Activated T-helper 2 cell treated with anti-CD3 and anti-CD28 coated beads, Interferon-gamma antibody, Interleukin-2, Interleukin-4, amounts not matched to agents 10 μg/mL and 5 μg/mL and 100 μg/mL, durations not matched to agents 14 hours and 24 hours and 36 hours (primary cell): Measurements from ENCODE around the gene CDK14. TPM values are rescaled to one million over a fixed set of nuclear protein-coding genes. Genes with fewer than 3 reads are reported as not detected.
"Not testable (repeated sequence)": the region's sequence is repeated elsewhere in the genome, so short reads cannot be mapped to it uniquely, and the experiment has no call there.

ENCODE experiments used
- DNase-seq: peaks from one replicate; pipeline ENCODE4 v3.0.0; 2021; ENCODE audit warnings: low spot score
- H3K27ac Mint-ChIP-seq: one replicate; pipeline ENCODE4 v1.8.0; 2021; ENCODE audit warnings: mixed read lengths
- H3K27me3 Mint-ChIP-seq: one replicate; pipeline ENCODE4 v1.8.0; 2021; ENCODE audit warnings: low read depth, mixed read lengths
- H3K36me3 Mint-ChIP-seq: one replicate; pipeline ENCODE4 v1.8.0; 2021; ENCODE audit warnings: low read depth, mixed read lengths
- H3K4me1 Mint-ChIP-seq: one replicate; pipeline ENCODE4 v1.8.0; 2021; ENCODE audit warnings: low read depth, mixed read lengths
- H3K4me3 Mint-ChIP-seq: one replicate; pipeline ENCODE4 v1.8.0; 2021; ENCODE audit warnings: low read depth, mild to moderate bottlenecking, moderate library complexity, mixed read lengths
- H3K9me3 Mint-ChIP-seq: one replicate; pipeline ENCODE4 v1.8.0; 2021; ENCODE audit warnings: mixed read lengths
- intact Hi-C: fragments of 100-400 bp; cut with micrococcal nuclease; formaldehyde crosslinking; loops from one replicate; pipeline ENCODE4 v1.15.1; 2023
- total RNA-seq: library from RNA; stranded (reverse); gene quantifications from 2 replicates; pipeline ENCODE4 v1.2.3, GENCODE V29; 2022

Gene CDK14
- total RNA-seq, 1 donor from 2014 or later: 2.2 TPM

DNA sequence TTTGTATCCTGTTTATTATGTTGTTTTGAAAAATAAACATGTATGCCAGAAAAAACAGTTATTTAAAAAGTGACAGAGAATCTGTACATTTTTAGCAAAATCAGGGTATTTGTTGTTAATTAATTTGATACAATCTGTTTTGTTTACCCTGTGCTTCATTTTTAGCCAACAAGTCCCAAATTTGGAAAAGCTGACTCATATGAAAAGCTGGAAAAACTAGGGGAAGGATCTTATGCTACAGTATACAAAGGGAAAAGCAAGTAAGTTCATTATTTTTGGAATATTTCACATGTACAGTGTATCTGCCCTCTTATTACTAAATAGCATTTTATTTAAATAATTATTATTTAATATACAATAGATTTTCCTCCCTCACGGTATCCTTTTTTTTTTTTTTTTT is 151.4 kb downstream of the CDK14 start:
- intact Hi-C loops: no loop called here

DNA sequence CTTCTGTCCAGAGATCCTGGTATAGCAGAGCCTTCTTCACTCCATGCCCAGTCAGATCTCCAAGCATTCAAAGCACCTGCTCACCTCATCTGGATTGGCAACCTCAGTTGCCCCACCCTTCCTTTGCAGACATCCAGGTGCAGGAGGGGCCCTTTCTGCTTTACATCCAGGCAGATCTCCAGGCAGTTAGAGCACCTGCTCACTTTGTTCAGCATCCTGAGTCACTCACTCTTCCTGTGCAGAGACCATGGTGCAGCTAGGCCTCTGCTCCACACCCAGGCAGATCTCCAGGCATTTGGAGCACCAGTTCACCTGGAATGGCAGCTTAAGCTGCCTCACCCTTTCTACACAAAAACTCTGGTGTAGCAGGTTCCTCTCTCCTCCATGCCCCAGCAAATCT is 153.1 kb downstream of the CDK14 start:
- H3K36me3 Mint-ChIP-seq: no peaks in the 10 kb centered on the region
- intact Hi-C loops: no loop called here
- no peaks in the 10 kb centered on the region for H3K4me1 Mint-ChIP-seq

More for the DNA sequence above, 151.4 kb downstream of the CDK14 start:
- Mint-ChIP-seq H3K27me3 (no peaks in the 10 kb centered on the region), H3K9me3 (no peaks in the 10 kb centered on the region), H3K27ac (no peak overlapping the region), H3K4me1 (no peaks in the 10 kb centered on the region), H3K4me3 (no peak overlapping the region), H3K36me3 (no peaks in the 10 kb centered on the region)
- DNase-seq: no peak

DNA sequence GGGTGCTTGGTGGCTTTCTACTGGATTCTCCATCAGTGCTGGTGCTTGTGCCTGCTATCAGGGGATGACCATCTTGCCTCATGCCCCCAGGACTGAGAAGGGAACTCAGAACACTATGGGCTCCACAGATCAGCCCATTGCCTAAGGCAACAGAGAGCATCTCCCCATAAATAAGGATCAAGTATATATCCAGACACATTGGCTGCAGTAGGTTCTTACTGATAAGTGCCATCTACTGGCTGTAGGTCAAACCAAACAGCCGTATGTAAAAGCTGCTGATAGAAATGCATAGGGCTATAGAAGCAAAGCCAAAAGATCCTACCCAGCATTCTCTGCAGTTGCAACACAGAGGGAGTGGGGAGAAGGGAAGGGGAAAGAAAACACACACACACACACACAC is 153.7 kb downstream of the CDK14 start:
- intact Hi-C loops: no loop called here
- Mint-ChIP-seq H3K27ac (no peak overlapping the region), H3K27me3 (no peaks in the 10 kb centered on the region), H3K4me3 (no peak overlapping the region), H3K9me3 (no peaks in the 10 kb centered on the region), H3K4me1 (no peaks in the 10 kb centered on the region), H3K36me3 (no peaks in the 10 kb centered on the region)
- DNase-seq: no peak

More for the DNA sequence above, 153.1 kb downstream of the CDK14 start:
- Mint-ChIP-seq H3K27me3 (no peaks in the 10 kb centered on the region), H3K9me3 (no peaks in the 10 kb centered on the region), H3K4me3 (no peak overlapping the region), H3K27ac (no peak overlapping the region)
- no peak for DNase-seq

DNA sequence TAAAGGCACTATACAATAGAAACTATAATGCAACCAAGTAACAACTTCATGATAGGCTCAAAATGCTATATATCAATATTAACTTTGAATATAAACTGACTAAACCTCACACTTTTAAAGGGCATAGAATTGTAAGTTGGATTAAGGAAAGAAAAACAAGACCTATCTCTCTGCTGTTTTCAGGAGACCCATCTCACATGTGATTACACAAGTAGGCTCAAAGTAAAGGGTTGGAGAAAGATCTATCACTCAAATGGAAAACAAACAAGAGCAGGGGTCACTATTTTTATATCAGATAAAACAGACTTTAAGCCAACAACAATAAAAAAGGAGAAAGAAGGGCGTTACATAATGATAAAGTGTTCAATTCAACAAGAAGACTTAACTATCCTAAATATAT is 155.5 kb downstream of the CDK14 start:
- H3K4me3 Mint-ChIP-seq: no peak overlapping the region
- no peaks in the 10 kb centered on the region for H3K36me3 Mint-ChIP-seq
- intact Hi-C loops: no loop called here
- H3K27me3 Mint-ChIP-seq: no peaks in the 10 kb centered on the region
- no peak for DNase-seq
- H3K27ac Mint-ChIP-seq: no peak overlapping the region
- H3K9me3 Mint-ChIP-seq: no peaks in the 10 kb centered on the region
- H3K4me1 Mint-ChIP-seq: no peaks in the 10 kb centered on the region

DNA sequence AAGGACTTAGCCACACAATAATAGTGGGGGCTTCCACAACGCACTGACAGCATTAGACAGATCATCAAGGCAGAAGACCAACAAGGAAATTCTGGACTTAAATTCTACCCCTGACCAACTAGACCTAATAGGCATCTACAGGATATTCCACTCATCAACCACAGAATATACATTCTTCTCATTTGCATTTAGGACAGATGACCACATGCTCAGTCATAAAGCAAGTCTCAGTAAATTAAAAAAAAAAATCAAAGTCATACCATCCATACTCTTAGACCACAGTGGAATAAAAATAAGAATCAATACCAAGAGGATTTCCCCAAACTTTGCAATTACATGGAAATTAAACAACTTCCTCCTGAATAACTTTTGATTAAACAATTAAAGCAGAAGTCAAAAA is 155.9 kb downstream of the CDK14 start:
- H3K9me3 Mint-ChIP-seq: no peaks in the 10 kb centered on the region
- no peaks in the 10 kb centered on the region for H3K4me1 Mint-ChIP-seq
- H3K36me3 Mint-ChIP-seq: no peaks in the 10 kb centered on the region
- intact Hi-C loops: no loop called here
- no peaks in the 10 kb centered on the region for H3K27me3 Mint-ChIP-seq
- no peak for DNase-seq
- H3K27ac Mint-ChIP-seq: no peak overlapping the region
- H3K4me3 Mint-ChIP-seq: no peak overlapping the region

DNA sequence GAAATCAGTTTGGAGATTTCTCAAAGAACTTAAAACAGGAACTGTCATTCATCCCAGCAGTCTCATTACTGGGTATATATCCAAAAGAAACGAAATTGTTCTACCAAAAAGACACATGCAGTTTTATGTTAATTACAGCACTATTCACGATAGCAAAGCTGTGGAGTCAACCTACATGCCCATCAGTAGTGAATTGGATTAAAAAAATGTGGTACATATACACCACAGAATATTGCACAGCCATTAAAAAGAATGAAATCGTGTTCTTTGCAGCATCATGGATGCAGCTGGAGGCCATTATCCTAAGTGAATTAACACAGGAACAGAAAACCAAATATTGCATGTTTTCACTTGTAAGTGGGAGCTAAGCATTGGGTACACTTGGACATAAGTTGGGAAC is 158.9 kb downstream of the CDK14 start:
- Mint-ChIP-seq H3K4me3 (no peak overlapping the region), H3K9me3 (no peaks in the 10 kb centered on the region), H3K36me3 (no peaks in the 10 kb centered on the region), H3K27me3 (no peaks in the 10 kb centered on the region), H3K4me1 (no peaks in the 10 kb centered on the region), H3K27ac (no peak overlapping the region)
- DNase-seq: no peak
- intact Hi-C loops: no loop called here

DNA sequence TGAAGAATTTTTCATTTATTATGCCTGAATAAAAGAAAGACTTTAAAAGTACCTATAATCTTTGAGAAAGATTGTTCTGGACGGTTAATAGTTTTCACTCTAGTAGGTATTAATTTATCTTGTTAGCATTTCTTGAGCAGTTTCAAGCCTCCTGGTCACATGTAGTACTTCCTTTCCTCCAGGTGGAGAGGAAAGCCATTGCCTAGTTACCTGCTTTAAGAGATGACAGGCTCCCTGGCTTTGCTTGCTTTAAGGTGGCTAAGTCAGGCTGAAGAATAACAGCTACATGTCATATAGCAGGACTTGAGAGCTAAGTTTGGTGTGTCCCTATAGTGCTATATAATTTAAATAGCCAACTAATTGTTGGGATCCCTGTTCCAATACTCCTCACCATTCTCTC is 160.2 kb downstream of the CDK14 start:
- Mint-ChIP-seq H3K27ac (no peak overlapping the region), H3K27me3 (no peaks in the 10 kb centered on the region), H3K4me1 (no peaks in the 10 kb centered on the region), H3K36me3 (no peaks in the 10 kb centered on the region), H3K4me3 (no peak overlapping the region), H3K9me3 (no peaks in the 10 kb centered on the region)
- DNase-seq: no peak
- intact Hi-C loops: no loop called here

DNA sequence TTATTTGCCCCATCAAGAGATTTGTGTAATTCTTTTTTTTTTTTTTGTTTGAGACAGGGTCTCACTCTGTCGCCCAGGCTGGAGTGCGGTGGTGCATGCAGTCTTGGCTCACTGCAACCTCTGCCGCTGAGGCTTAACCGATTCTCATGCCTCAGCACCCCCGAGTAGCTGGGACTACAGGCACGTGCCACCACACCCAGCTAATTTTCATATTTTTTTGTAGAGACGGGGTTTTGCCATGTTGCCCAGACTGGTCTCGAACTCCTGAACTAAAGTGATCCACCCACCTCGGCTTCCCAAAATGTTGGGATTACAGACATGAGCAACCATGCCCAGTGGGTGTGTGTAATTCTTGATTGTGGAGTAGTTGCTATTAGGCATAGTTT is 161.4 kb downstream of the CDK14 start:
- H3K4me1 Mint-ChIP-seq, H3K27ac Mint-ChIP-seq, H3K36me3 Mint-ChIP-seq, H3K9me3 Mint-ChIP-seq, intact Hi-C loops, DNase-seq, H3K4me3 Mint-ChIP-seq, H3K27me3 Mint-ChIP-seq: not testable (repeated sequence)

DNA sequence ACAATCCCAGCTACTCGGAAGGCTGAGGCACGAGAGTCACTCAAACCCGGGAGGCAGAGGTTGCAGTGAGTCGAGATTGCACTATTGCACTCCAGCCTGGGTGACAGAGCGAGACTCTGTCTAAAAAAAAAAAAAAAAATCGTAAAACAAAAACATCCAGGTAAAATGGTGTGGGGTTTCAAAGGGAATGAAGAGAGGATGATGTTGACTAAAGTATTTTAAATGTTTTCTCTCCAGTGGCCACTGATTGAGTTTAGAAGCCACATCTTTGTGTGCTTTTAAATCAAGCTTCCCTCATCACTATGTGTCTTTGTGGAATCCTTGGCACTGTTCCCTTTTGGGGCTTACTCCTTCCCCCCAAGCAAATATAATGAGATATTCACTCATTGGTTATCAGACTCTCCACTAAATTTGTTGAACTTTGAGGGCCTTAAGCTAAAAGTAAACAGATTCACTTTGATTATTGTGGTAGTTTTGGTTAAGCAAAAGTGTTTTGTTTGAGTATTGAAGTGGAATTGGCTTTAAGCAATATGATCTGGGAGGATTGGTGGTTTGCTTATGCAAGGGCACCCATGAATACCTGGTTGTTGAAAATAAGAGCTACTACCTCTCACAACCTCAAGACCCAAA is 162.9 kb downstream of the CDK14 start:
- Mint-ChIP-seq H3K27ac (no peak overlapping the region), H3K36me3 (no peaks in the 10 kb centered on the region), H3K4me1 (no peaks in the 10 kb centered on the region), H3K27me3 (no peaks in the 10 kb centered on the region), H3K4me3 (no peak overlapping the region), H3K9me3 (no peaks in the 10 kb centered on the region)
- no peak for DNase-seq
- intact Hi-C loops: no loop called here

DNA sequence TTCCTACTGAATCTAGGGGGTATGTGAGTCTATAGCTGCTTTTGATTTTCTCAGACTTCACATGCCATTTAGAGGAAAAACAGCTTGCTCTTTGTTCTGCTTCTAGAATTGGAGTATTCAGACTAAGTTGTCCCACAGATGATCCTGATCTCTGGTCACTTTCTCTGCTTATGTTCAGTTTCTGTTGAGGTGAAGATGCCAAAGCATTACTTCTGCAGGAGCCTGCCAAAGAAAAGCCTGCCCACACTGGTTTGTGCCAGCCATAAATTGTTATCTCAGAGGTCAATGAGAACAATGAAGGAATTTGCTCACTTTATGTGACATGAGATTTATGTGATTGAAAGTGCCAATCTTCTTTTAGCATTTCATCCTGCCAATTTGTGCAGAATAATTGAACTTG is 163.6 kb downstream of the CDK14 start:
- Mint-ChIP-seq H3K36me3 (no peaks in the 10 kb centered on the region), H3K9me3 (no peaks in the 10 kb centered on the region), H3K4me3 (no peak overlapping the region), H3K27ac (no peak overlapping the region), H3K27me3 (no peaks in the 10 kb centered on the region), H3K4me1 (no peaks in the 10 kb centered on the region)
- intact Hi-C loops: no loop called here
- DNase-seq: no peak

DNA sequence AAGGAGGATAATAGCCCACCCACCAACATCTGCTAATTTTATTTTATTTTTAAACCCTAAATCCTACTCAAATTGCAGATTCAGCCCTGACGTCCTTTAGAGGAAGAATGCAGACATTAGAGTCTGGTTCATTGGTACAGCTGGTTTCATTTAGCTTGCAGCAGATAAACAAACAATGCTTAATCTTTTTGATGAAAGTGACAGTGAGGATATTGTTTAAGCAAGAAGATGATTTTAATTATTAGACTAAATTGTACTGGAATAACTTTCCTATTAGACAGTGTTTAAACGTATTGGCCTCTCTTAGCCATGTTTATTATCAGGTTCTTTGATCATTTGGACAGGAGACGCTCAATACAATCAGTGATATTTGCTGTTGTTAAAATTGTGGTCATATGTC is 164.8 kb downstream of the CDK14 start:
- intact Hi-C loops: no loop called here
- Mint-ChIP-seq H3K4me3 (no peak overlapping the region), H3K4me1 (no peaks in the 10 kb centered on the region), H3K9me3 (no peaks in the 10 kb centered on the region), H3K36me3 (no peaks in the 10 kb centered on the region), H3K27ac (no peak overlapping the region), H3K27me3 (no peaks in the 10 kb centered on the region)
- DNase-seq: no peak

DNA sequence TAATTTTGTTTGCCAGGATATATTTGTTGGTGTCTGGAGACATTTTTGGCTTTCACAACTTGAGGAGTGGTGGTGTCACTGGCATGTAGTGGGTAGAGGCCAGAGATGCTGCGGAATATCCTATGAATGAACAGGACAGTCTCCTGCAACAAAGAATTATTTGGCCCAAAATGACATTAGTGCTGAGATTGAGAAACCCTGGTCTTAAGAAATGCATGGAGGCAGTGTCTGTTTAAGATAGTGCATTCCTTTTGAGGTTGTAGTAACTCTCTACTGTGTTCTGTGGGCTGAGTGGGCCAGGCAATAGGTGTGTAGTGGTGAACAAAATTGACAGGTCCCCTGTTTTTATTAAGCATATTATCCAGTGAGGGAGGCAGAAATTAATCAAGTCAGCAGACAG is 165.5 kb downstream of the CDK14 start:
- DNase-seq: no peak
- intact Hi-C loops: no loop called here
- Mint-ChIP-seq H3K4me3 (no peak overlapping the region), H3K4me1 (no peaks in the 10 kb centered on the region), H3K36me3 (no peaks in the 10 kb centered on the region), H3K9me3 (no peaks in the 10 kb centered on the region), H3K27me3 (no peaks in the 10 kb centered on the region), H3K27ac (no peak overlapping the region)

DNA sequence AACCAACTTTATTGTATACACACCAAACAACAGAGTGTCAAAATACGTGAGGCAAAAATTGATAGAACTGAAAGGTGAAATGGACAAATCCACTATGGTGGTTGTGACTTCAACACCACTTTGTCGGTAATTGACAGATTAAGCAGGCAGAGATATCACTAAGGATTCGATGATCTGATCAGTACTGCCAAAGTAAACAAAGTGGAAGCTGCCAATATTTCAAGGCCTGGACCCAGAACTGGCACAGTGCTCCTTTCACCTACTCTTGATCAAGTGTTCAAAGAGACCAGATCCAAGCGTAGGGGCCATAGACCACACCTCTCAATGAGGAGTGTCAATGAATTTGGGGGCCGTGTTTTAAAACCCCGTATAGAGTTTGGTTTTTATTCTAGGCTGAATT is 167.0 kb downstream of the CDK14 start:
- intact Hi-C loops: no loop called here

More for the DNA sequence above, 167.0 kb downstream of the CDK14 start:
- H3K4me1 Mint-ChIP-seq: no peaks in the 10 kb centered on the region
- H3K27ac Mint-ChIP-seq: no peak overlapping the region
- no peaks in the 10 kb centered on the region for H3K9me3 Mint-ChIP-seq
- no peak overlapping the region for H3K4me3 Mint-ChIP-seq
- no peaks in the 10 kb centered on the region for H3K36me3 Mint-ChIP-seq
- no peaks in the 10 kb centered on the region for H3K27me3 Mint-ChIP-seq
- DNase-seq: no peak
